SW 1271 (cell line): ENCODE measurements around the gene HMGN5.

Experiments
- DNase-seq, 2 experiments: peaks; one replicate each; lab custom pipeline; 2025; lab: John Stamatoyannopoulos, UW

The HMGN5 gene

DNA sequence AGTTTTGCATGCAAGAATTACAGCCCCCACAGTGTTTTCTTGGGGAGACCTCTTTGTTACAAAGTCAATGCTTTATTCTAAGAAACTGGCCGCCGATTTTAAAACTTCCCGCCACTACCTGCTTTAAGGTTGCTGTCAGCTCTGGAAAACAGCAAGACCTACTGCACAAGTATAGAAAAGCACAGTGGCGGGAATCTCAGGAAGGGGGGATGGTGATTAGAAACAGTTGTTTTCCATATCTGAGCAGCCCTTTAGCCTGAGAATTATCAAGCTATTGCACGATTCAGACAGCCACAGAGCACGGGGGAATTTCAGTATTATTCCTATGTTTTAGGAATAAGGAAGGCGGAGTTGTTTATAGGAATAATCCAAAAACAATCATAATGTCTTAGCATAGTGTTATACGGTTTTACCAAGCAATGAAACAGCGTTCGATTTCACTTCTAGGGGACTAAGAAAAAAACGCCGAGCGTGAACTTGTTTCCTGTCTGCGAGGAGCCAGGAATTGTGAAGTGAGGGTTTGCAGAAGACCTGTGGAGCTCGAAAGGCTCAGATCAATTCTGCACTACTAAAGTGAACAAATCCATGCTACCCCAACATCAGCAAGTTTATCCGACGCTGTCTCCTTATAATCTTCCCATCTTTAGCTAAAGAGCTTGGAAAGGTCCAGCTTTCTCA, 81.3 kb downstream of the HMGN5 start:
- no peak for DNase-seq

GRCh38 chrX:81114757-81115156, 87.0 kb downstream of the HMGN5 start:
- DNase-seq: no peak

DNA sequence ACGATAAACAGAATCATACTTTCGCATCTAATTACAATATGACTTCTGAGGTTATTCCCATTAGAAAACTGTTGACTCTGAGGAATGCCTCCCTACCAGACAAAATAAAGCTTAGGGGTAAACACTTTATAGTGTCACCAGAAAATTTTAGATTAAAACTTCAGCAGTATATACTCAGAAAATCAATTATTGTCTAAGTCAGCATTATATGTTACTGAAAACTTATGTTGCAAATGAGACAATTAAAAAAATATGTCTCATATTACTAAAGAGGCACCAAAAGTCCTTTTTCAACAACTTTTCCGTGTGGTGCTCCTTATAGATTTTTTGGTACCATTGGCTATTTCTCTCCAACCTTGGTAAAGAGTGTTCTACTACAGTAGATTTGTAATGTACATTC, 91.4 kb downstream of the HMGN5 start:
- no peak for DNase-seq

- DNase-seq: no peak
Observed at GRCh38 chrX:81082649-81083048, 119.1 kb downstream of the HMGN5 start.
